NCI-H2196 (cell line): Measurements from ENCODE around the gene CDC40.
"Not testable (repeated sequence)": the region's sequence is repeated elsewhere in the genome, so short reads cannot be mapped to it uniquely, and the experiment has no call there.

Experiments used
- DNase-seq: peaks from one replicate; lab custom pipeline; 2025; ENCODE audit not compliant: unreplicated experiment; lab: John Stamatoyannopoulos, UW

The CDC40 gene

GRCh38 chr6:110269623-110270022, 89.4 kb downstream of the CDC40 start:
- DNase-seq: no peak

DNA sequence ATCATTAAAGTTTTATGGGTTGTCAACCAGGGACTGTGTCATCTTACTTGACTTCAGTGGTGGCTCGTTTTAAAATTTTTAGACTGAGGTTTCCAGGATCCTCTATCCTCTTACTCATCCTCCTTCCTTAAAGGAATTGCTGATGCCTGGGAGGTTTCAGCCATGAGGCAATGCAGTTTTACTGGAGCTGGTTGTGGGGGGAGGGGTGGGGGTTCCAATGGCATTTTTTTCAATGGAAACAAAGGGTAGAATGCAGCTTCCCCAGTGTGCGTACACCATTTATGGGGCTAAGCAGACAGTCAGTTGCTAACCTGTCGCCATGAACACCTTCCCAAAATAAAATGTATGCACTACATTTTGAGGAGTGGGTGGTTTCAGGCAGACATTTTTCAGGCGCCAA, 89.9 kb downstream of the CDC40 start:
- no peak for DNase-seq

- DNase-seq: no peak
These were observed 91.5 kb downstream of the CDC40 start for GRCh38 chr6:110271732-110272022.

DNA sequence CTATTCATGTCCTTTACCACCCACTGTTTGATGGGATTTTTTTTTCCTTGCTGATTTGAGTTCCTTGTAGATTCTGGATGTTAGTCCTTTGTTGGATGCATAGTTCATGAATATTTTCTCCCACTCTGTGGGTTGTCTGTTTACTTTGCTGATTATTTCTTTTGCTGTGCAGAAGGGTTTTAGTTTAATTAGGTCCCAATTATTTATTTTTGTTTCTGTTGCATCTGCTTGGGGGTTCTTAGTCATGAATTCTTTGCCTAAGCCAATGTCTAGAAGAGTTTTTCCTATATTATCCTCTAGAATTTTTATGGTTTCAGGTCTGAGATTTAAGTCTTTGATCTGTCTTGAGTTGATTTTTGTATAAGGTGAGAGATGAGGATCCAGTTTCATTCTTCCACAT, 92.6 kb downstream of the CDC40 start:
- DNase-seq: not testable (repeated sequence)

- DNase-seq: no peak
These were observed 97.0 kb downstream of the CDC40 start for GRCh38 chr6:110277100-110277665.
